ENCODE results near the gene HOXA10.

HOXA10 gene

GRCh38 chr7:27154901-27155815 lies 19.0 kb downstream of the HOXA10 start:
- peak; percentile 87 for DNase-seq (ENCODE audit: low spot score)

DNA sequence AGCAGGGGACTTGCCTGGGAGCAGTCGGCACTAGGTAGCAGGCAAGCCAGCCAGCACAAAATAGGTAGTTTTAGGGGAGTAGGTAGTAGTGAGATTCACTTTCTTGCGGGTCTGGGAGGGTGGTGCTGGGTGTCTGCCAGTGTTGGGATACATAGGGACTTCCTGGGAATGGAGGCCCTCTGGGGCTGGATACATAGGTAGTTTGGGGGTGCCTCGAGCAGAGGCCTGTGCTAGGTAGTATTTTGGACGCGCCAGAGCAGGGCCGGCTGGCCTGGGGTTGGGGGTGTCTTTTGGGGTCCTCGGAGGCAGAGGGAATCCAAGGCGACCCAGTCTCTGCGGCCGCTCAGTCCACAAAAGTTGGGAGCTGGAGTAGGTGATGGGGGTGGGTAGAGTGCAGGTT lies 19.8 kb downstream of the HOXA10 start:
- DNase-seq (ENCODE audit: low spot score), result no peak

- no peak for DNase-seq (ENCODE audit: low spot score)
These were observed 20.6 kb downstream of the HOXA10 start for GRCh38 chr7:27153526-27153925.

- DNase-seq (ENCODE audit: low spot score), result no peak
These were observed 21.2 kb downstream of the HOXA10 start for GRCh38 chr7:27152816-27153442.

DNA sequence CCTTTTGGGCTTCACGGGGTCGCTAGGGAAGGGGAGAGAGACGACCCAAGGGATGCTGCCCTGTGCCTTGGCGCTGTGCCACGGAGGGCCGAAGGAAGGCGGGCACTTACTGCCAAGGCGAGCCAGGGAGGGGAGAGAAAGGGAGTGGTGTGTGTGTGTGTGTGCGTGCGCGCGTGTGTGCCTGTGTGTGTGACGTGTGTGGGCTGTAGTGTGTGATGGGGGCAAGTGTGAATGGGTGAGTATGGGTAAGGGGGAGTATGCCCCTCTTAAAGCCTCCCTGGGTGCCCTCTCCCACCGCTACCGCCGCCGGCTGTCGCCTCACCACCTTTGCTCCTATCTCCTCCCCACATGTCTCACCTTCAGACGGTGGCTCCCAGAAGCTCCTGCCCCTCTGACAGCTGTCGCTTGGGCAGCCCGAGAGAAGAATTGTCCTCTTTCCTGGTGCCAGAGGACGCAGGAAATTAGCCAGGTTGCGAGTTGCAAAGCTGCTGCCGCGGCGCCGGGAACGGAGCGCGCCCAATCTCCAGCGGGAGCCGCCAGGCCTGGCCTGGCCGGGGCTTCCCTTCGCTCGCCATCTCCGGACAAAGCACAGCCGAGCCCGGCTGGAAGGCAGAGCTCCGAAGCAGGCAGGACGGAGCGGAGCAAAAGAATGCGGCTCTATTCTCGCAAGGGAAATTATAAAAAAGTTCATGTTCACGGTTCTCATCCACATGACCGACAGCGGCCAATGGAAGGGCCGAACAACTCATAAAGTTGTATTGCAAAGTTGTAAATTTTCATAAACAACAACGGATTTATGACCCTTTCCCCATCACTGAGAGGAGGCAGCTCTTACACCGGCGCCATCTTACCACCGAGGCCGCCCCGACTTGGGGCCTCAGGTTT lies 21.9 kb downstream of the HOXA10 start, which contains the start of gene HOXA3:
Gene HOXA3 (minus strand): TSS at position 653 of the 885 bp plus-strand sequence. CDS start 41,943 bp downstream, outside the sequence.
- peak; percentile 79 for DNase-seq (ENCODE audit: low spot score)

GRCh38 chr7:27151341-27151930 lies 22.7 kb downstream of the HOXA10 start:
- DNase-seq (ENCODE audit: low spot score), result no peak

DNA sequence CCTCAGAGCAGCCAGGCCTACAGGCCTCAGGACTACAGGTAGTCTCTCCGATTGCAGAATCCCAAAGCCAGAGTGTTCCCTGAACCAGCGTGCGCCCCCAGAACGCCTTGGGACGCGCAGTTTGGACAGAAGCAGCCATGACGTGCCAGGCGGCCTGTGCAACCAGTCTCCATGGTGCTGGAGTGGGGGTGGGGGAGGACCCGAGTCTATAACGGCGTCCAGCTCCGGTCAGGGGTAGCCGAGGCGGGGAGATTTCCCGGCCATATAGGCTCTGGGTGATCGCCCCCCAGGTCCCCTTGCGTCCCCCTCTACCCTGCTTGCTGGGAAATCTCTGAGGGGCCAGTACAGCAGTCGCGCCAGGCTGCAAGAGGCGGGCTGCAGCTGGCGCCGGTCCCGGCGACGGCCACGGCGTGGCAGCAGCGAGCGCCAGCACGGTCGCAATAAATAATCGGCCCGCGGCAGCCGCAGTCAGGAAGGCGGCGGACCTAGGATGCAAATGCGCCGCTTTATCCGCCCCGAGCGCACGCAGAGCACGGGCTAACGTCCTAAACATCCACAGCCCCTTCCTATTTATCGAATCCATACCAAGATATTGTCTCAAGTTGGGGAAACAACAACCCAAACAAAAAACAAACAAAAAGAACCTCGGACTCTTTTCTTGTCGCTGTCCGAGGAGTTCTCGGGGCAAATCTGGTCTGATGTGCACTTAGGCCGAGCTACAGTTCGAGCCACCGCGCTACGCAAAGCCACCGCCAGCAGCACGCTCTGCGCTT lies 23.4 kb downstream of the HOXA10 start:
- DNase-seq (ENCODE audit: low spot score), result peak; percentile 90

DNA sequence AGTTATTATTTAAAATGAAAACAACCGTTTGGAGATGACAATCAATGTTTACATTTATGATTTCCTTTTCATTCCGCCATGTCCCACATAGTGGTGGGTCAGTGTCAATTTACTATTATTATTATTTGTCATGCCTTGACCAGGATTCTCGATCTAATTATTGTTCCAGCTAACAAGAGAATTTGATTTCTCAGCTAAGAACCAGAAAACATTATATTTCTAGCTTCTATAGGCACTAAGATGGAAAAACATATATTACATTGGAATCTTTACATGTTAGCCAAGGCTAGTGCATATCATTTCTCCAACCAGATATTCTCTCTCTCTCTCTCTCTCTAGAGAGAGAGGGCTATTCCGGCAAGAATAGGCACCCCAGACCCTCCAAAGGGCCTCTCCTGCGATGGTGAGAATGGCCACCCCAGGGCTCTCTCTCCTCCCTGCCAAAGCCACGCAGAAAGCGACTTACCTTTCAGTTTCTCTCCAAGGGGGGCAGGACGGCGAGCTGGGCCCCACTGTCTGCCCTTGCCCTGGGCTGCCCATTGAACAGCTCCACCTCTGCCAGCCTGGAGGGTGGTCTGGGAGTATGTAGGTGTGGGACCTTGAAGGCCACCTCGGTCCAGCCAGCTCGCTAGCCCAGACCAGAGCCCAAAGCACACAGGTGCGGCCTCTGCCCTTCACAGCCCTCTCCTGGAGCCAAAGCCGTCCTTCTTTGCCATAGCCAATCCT lies 24.1 kb downstream of the HOXA10 start:
- peak; percentile 10 for DNase-seq (ENCODE audit: low spot score)

DNA sequence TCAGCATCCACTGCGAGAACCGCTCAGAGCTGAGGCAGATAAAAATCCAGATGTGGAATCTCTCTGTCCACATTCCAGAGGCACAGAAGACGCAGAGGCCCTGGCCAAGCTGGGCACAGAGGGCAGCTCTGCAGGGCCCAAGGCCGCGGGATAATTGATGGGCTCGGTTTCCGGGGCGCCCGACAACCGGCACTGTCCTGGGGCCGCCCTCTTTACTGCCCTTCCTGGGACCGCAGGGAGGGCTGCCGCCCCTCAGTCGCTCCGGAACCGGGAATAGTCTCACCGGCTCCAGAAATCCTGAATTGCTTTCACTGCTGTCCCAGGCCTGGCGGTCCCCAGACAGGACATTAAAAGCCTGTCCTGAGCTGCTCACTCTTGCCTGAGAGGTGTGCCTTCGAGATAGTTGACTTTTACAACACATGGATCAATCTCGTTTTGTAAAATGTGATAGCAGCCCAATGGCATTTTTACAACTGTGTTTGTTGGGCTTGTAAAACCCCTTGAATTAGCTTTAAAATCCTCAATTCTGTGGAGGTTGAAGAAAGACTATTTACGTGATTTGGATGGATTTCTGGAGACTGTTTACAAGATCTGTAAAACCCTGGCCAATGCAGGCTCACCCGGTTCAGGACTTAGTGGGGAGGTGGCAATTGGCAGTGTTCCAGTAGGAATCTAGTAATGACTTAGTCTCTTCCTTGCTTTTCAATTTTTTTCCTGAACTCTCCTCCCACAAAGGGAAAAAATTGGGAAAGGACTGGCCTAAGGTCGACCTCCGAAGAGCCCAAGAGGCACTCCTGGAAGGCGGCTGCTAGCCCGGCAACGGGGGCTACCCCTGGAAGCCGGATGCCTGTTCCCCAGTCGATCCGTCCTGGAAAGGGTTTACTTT lies 25.1 kb downstream of the HOXA10 start:
- peak; percentile 60 for DNase-seq (ENCODE audit: low spot score)

- DNase-seq (ENCODE audit: low spot score), result peak; percentile 87
These were observed 25.9 kb downstream of the HOXA10 start for GRCh38 chr7:27148031-27148755.

- DNase-seq (ENCODE audit: low spot score), result peak; percentile 78
These were observed 26.7 kb downstream of the HOXA10 start, which contains the start of gene HOXA6 for GRCh38 chr7:27147199-27148030. TSS of gene HOXA6 (minus strand) at chr7:27147774. CDS start at chr7:27147749, 25 bp downstream.

- peak; percentile 53 for DNase-seq (ENCODE audit: low spot score)
These were observed 27.5 kb downstream of the HOXA10 start for GRCh38 chr7:27146491-27147198.

DNA sequence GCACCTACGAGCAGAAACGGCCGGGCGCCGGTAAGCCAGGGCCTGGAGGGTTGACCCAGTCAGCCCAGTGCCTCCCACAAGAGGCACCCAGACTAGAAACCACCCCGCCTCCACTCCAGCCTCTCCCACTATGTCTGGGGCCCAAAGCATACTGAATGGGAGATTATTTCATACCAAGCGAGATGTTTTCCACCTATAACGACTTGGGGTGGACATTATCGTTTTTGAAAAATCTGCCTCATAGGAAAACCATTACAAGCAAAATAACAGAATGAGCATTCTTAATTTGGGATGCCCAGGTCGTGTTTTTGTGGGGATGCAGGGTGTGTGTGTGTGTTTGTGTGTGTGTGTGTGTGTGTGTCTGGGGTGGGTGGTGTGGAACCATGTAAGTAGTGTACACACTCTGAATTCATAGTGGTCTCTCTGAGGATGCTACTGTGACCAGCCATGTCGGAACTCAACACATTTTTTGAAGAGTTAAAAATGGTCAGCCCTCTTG lies 28.2 kb downstream of the HOXA10 start:
- DNase-seq (ENCODE audit: low spot score), result no peak

DNA sequence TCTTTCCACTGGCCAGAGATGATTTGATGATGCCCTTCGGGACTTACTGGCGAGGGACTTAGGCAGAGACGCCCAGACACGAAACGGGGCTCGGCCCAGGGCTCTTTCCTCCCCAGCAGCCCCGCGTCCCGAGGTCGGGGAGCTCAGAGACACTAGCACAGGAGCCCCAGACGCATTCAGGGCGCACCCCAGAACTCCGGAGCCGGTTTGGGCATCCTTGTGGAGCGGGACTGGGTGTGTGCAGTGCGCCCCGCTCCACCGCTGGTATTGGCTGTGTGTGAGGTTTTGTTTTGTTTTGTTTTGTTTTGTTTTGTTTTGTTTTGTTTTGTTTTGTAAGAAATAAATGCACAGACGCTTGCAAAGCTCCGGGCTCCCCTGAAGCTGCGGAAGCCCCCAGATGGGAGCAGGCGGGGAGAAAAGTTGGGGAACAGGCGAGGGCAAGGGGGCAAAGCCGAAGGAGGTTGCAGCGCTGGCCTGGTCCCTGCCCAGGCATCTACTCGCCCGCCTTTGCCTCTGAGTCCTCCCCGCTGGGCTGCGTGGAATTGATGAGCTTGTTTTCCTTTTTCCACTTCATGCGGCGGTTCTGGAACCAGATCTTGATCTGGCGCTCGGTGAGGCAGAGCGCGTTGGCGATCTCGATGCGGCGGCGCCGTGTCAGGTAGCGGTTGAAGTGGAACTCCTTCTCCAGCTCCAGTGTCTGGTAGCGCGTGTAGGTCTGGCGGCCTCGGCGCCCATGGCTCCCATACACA lies 28.8 kb downstream of the HOXA10 start:
- no peak for DNase-seq (ENCODE audit: low spot score)

GRCh38 chr7:27144781-27145164 lies 29.3 kb downstream of the HOXA10 start:
- no peak for DNase-seq (ENCODE audit: low spot score)

Measured in kidney tubule cell (primary cell).